ENCODE data around the gene HELB. TPM values are rescaled to one million over a fixed set of nuclear protein-coding genes. Genes with fewer than 3 reads are reported as not detected.

HELB gene
- total RNA-seq, 1 experiment from 2014 or later: 4.1 TPM

DNA sequence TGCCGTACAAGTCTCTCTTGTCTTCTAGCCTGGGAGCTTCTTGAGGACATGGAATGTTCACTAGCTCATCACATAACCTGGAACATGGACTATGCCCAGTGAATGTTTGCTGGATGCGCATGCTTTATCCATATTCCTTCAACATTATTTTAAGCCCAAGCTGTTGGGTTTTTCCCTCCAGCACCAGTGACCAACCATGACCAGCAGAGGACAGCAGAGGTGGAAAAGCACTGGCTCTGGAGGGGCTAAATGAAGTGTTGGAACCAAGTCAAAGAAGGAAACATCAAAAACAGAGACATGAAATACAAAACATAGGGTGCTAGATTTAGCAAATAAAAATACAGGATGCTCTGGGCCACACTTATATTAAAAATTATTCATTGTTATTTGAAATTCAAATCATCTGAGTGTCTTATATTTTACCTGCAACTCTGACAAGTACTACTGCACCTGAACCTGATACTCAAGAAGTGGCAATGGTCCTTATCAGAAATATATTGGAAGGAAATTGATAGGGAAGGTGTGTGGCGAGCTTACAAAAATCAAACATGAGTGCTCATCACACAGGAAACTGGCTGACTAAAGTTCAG lies 23.1 kb upstream of the HELB start:
- no peak overlapping the region for H3K4me3 ChIP-seq (ENCODE audit: low read depth, low read length, poor library complexity, severe bottlenecking)
- peak; percentile 49 for DNase-seq (ENCODE audit: low spot score)
- CTCF ChIA-PET: no interaction called here
- no peaks in the 10 kb centered on the region for H3K36me3 ChIP-seq (ENCODE audit: insufficient read depth, low read length, poor library complexity, severe bottlenecking)
- H3K4me1 ChIP-seq (ENCODE audit: insufficient read depth, low read length, poor library complexity, severe bottlenecking): no peaks in the 10 kb centered on the region
- POLR2A ChIA-PET (ENCODE audit: low non-redundant PET): no interaction called here
- H3K9me3 ChIP-seq (ENCODE audit: low read depth, low read length, poor library complexity, severe bottlenecking): no peaks in the 10 kb centered on the region
- TF ChIP-seq EZH2 (IDR thresholded peaks at IDR 0.05; ENCODE audit: borderline replicate concordance, low read depth, low read length, poor library complexity, severe bottlenecking): no peak
- TF ChIP-seq, protein P1, sequence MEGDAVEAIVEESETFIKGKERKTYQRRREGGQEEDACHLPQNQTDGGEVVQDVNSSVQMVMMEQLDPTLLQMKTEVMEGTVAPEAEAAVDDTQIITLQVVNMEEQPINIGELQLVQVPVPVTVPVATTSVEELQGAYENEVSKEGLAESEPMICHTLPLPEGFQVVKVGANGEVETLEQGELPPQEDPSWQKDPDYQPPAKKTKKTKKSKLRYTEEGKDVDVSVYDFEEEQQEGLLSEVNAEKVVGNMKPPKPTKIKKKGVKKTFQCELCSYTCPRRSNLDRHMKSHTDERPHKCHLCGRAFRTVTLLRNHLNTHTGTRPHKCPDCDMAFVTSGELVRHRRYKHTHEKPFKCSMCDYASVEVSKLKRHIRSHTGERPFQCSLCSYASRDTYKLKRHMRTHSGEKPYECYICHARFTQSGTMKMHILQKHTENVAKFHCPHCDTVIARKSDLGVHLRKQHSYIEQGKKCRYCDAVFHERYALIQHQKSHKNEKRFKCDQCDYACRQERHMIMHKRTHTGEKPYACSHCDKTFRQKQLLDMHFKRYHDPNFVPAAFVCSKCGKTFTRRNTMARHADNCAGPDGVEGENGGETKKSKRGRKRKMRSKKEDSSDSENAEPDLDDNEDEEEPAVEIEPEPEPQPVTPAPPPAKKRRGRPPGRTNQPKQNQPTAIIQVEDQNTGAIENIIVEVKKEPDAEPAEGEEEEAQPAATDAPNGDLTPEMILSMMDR (conservative IDR thresholded peaks at IDR 0.05; ENCODE audit: low read depth, low read length): peak; percentile 63
- BruUV-seq (replicated peaks): no TSS peak
- H3K27ac ChIP-seq (ENCODE audit: low read depth, low read length, poor library complexity, severe bottlenecking): no peak overlapping the region
- H3K27me3 ChIP-seq (replicated peaks; ENCODE audit: insufficient read depth, low read depth, low read length, poor library complexity): no peaks in the 10 kb centered on the region
- intact Hi-C loops (cut with micrococcal nuclease; ENCODE audit: unreplicated experiment): no loop called here

DNA sequence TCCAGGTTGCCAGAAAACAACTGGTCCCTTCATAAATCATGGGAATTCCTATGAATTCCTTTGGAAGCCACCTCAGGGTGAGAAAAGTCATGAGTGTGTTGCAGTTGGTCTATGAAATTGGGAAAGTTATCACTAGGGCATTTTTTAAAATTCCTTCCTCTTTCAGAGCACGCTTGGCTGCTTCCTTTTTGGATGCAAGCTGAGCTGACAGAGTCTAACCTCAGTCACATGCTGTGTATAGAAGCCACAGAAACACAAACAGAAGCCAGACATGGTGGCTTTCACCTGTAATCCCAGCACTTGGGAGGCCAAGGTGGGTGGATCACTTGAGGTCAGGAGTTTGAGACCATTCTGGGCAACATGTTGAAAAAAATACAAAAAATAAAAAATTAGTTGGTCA lies 21.7 kb upstream of the HELB start:
- H3K36me3 ChIP-seq (ENCODE audit: insufficient read depth, low read length, poor library complexity, severe bottlenecking): no peaks in the 10 kb centered on the region
- H3K27ac ChIP-seq (ENCODE audit: low read depth, low read length, poor library complexity, severe bottlenecking): no peak overlapping the region
- no peak overlapping the region for H3K4me3 ChIP-seq (ENCODE audit: low read depth, low read length, poor library complexity, severe bottlenecking)
- ChIA-PET CTCF (no interaction called here), POLR2A (ENCODE audit: low non-redundant PET) (no interaction called here)
- intact Hi-C loops (cut with micrococcal nuclease; ENCODE audit: unreplicated experiment): no loop called here
- no peak for DNase-seq (ENCODE audit: low spot score)
- no peak for TF ChIP-seq EZH2 (IDR thresholded peaks at IDR 0.05; ENCODE audit: borderline replicate concordance, low read depth, low read length, poor library complexity, severe bottlenecking)
- TF ChIP-seq, protein P1 (conservative IDR thresholded peaks at IDR 0.05; ENCODE audit: low read depth, low read length): no peak
- H3K27me3 ChIP-seq (replicated peaks; ENCODE audit: insufficient read depth, low read depth, low read length, poor library complexity): no peaks in the 10 kb centered on the region
- H3K9me3 ChIP-seq (ENCODE audit: low read depth, low read length, poor library complexity, severe bottlenecking): no peaks in the 10 kb centered on the region
- H3K4me1 ChIP-seq (ENCODE audit: insufficient read depth, low read length, poor library complexity, severe bottlenecking): no peaks in the 10 kb centered on the region
- no TSS peak for BruUV-seq (replicated peaks)

DNA sequence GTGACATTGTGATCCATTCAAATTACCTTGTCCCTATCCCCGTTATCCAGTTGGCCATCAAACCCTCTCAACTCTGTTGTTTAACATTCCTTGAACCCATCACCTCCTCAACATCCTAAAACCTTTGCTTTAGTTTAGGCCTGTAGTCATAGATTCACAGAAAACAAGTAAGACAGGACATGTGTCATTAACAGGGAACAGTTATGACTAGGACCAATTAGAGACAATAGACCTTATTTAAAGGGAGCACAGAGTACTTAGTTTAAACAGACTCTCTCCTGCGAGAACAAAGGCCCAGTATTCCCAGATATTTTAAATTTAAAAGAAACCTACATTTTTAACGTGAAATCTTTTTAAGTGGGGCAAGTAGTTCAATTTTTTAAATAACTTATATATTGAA lies 20.0 kb upstream of the HELB start:
- Histone ChIP-seq H3K4me1 (ENCODE audit: insufficient read depth, low read length, poor library complexity, severe bottlenecking) (no peaks in the 10 kb centered on the region), H3K27me3 (replicated peaks; ENCODE audit: insufficient read depth, low read depth, low read length, poor library complexity) (no peaks in the 10 kb centered on the region), H3K36me3 (ENCODE audit: insufficient read depth, low read length, poor library complexity, severe bottlenecking) (no peaks in the 10 kb centered on the region), H3K27ac (ENCODE audit: low read depth, low read length, poor library complexity, severe bottlenecking) (no peak overlapping the region), H3K4me3 (ENCODE audit: low read depth, low read length, poor library complexity, severe bottlenecking) (no peak overlapping the region), H3K9me3 (ENCODE audit: low read depth, low read length, poor library complexity, severe bottlenecking) (no peaks in the 10 kb centered on the region)
- ChIA-PET POLR2A (ENCODE audit: low non-redundant PET) (no interaction called here), CTCF (no interaction called here)
- DNase-seq (ENCODE audit: low spot score): no peak
- no TSS peak for BruUV-seq (replicated peaks)
- no peak for TF ChIP-seq EZH2 (IDR thresholded peaks at IDR 0.05; ENCODE audit: borderline replicate concordance, low read depth, low read length, poor library complexity, severe bottlenecking)
- TF ChIP-seq, protein P1 (conservative IDR thresholded peaks at IDR 0.05; ENCODE audit: low read depth, low read length): no peak
- intact Hi-C loops (cut with micrococcal nuclease; ENCODE audit: unreplicated experiment): no loop called here

All from A673 (cell line).